ENCODE results near the gene DHDH.

DHDH gene

GRCh38 chr19:48950159-48950558, 16.7 kb downstream of the DHDH start:
- no peak overlapping the region for H3K4me3 ChIP-seq (ENCODE audit: low read depth, low read length)
- H3K9me3 ChIP-seq (ENCODE audit: control insufficient read depth, insufficient read depth, low read length): no peaks in the 10 kb centered on the region; the same call in 1 of the 2 replicates
- H3K36me3 ChIP-seq (ENCODE audit: control insufficient read depth, insufficient read depth, low read length): no peaks in the 10 kb centered on the region
- peaks cover 2% of the 10 kb centered on the region; the same call in 1 of the 2 replicates for H3K4me1 ChIP-seq (ENCODE audit: control insufficient read depth, insufficient read depth, low read length)
- no peak overlapping the region for H3K9ac ChIP-seq (ENCODE audit: low read depth, low read length)
- no peak overlapping the region for H3K27ac ChIP-seq (ENCODE audit: low read depth, low read length)
- no peaks in the 10 kb centered on the region for H3K27me3 ChIP-seq (ENCODE audit: control insufficient read depth, insufficient read depth, low read length)

- Histone ChIP-seq H3K36me3 (ENCODE audit: control insufficient read depth, insufficient read depth, low read length) (peaks cover 4% of the 10 kb centered on the region), H3K4me3 (ENCODE audit: low read depth, low read length) (no peak overlapping the region), H3K27me3 (ENCODE audit: control insufficient read depth, insufficient read depth, low read length) (no peaks in the 10 kb centered on the region), H3K27ac (ENCODE audit: low read depth, low read length) (no peak overlapping the region), H3K4me1 (ENCODE audit: control insufficient read depth, insufficient read depth, low read length) (peaks cover 8% of the 10 kb centered on the region), H3K9ac (ENCODE audit: low read depth, low read length) (no peak overlapping the region), H3K9me3 (ENCODE audit: control insufficient read depth, insufficient read depth, low read length) (no peaks in the 10 kb centered on the region; the same call in 1 of the 2 replicates)
Observed at GRCh38 chr19:48950830-48951519, 17.5 kb downstream of the DHDH start.

- Histone ChIP-seq H3K4me1 (ENCODE audit: control insufficient read depth, insufficient read depth, low read length) (peaks cover 8% of the 10 kb centered on the region), H3K4me3 (ENCODE audit: low read depth, low read length) (no peak overlapping the region), H3K27ac (ENCODE audit: low read depth, low read length) (no peak overlapping the region), H3K9ac (ENCODE audit: low read depth, low read length) (no peak overlapping the region), H3K9me3 (ENCODE audit: control insufficient read depth, insufficient read depth, low read length) (no peaks in the 10 kb centered on the region), H3K36me3 (ENCODE audit: control insufficient read depth, insufficient read depth, low read length) (peaks cover 23% of the 10 kb centered on the region), H3K27me3 (ENCODE audit: control insufficient read depth, insufficient read depth, low read length) (no peaks in the 10 kb centered on the region)
Observed at GRCh38 chr19:48953141-48953540, 19.6 kb downstream of the DHDH start.

GRCh38 chr19:48953990-48954594, 20.6 kb downstream of the DHDH start:
- Histone ChIP-seq H3K27ac (ENCODE audit: low read depth, low read length) (peak overlapping the region; percentile 56), H3K9me3 (ENCODE audit: control insufficient read depth, insufficient read depth, low read length) (no peaks in the 10 kb centered on the region), H3K4me3 (ENCODE audit: low read depth, low read length) (peak overlapping the region; percentile 93), H3K4me1 (ENCODE audit: control insufficient read depth, insufficient read depth, low read length) (peaks cover 8% of the 10 kb centered on the region), H3K9ac (ENCODE audit: low read depth, low read length) (peak overlapping the region; percentile 40; the same call in 1 of the 2 replicates), H3K36me3 (ENCODE audit: control insufficient read depth, insufficient read depth, low read length) (peaks cover 30% of the 10 kb centered on the region), H3K27me3 (ENCODE audit: control insufficient read depth, insufficient read depth, low read length) (no peaks in the 10 kb centered on the region)

- H3K4me3 ChIP-seq (ENCODE audit: low read depth, low read length): peak within 1 kb of the TSS; percentile 93
- no peaks in the 10 kb centered on the region for H3K27me3 ChIP-seq (ENCODE audit: control insufficient read depth, insufficient read depth, low read length)
- peaks cover 30% of the 10 kb centered on the region for H3K36me3 ChIP-seq (ENCODE audit: control insufficient read depth, insufficient read depth, low read length)
- peaks cover 8% of the 10 kb centered on the region for H3K4me1 ChIP-seq (ENCODE audit: control insufficient read depth, insufficient read depth, low read length)
- no peaks in the 10 kb centered on the region for H3K9me3 ChIP-seq (ENCODE audit: control insufficient read depth, insufficient read depth, low read length)
- peak within 1 kb of the TSS; percentile 97 for H3K27ac ChIP-seq (ENCODE audit: low read depth, low read length)
- peak within 1 kb of the TSS; percentile 94 for H3K9ac ChIP-seq (ENCODE audit: low read depth, low read length)
Observed at GRCh38 chr19:48954595-48955307, 21.3 kb downstream of the DHDH start, which contains the start of gene BAX. BAX (plus strand) TSS chr19:48954875; CDS start chr19:48954929, 54 bp downstream.

GRCh38 chr19:48955308-48955958, 21.9 kb downstream of the DHDH start:
- no peaks in the 10 kb centered on the region for H3K27me3 ChIP-seq (ENCODE audit: control insufficient read depth, insufficient read depth, low read length)
- peak overlapping the region; percentile 93 for H3K4me3 ChIP-seq (ENCODE audit: low read depth, low read length)
- H3K9ac ChIP-seq (ENCODE audit: low read depth, low read length): peak overlapping the region; percentile 94
- peak overlapping the region; percentile 97 for H3K27ac ChIP-seq (ENCODE audit: low read depth, low read length)
- peaks cover 8% of the 10 kb centered on the region for H3K4me1 ChIP-seq (ENCODE audit: control insufficient read depth, insufficient read depth, low read length)
- H3K36me3 ChIP-seq (ENCODE audit: control insufficient read depth, insufficient read depth, low read length): peaks cover 30% of the 10 kb centered on the region
- no peaks in the 10 kb centered on the region for H3K9me3 ChIP-seq (ENCODE audit: control insufficient read depth, insufficient read depth, low read length)

- Histone ChIP-seq H3K36me3 (ENCODE audit: control insufficient read depth, insufficient read depth, low read length) (peaks cover 30% of the 10 kb centered on the region), H3K27me3 (ENCODE audit: control insufficient read depth, insufficient read depth, low read length) (no peaks in the 10 kb centered on the region), H3K27ac (ENCODE audit: low read depth, low read length) (no peak overlapping the region), H3K9me3 (ENCODE audit: control insufficient read depth, insufficient read depth, low read length) (no peaks in the 10 kb centered on the region), H3K4me1 (ENCODE audit: control insufficient read depth, insufficient read depth, low read length) (peaks cover 8% of the 10 kb centered on the region), H3K9ac (ENCODE audit: low read depth, low read length) (no peak overlapping the region), H3K4me3 (ENCODE audit: low read depth, low read length) (no peak overlapping the region)
Observed at GRCh38 chr19:48958006-48958405, 24.5 kb downstream of the DHDH start.

GRCh38 chr19:48959341-48960239, 26.1 kb downstream of the DHDH start:
- Histone ChIP-seq H3K27ac (ENCODE audit: low read depth, low read length) (no peak overlapping the region), H3K4me1 (ENCODE audit: control insufficient read depth, insufficient read depth, low read length) (peaks cover 20% of the 10 kb centered on the region), H3K4me3 (ENCODE audit: low read depth, low read length) (no peak overlapping the region), H3K9ac (ENCODE audit: low read depth, low read length) (no peak overlapping the region), H3K27me3 (ENCODE audit: control insufficient read depth, insufficient read depth, low read length) (no peaks in the 10 kb centered on the region), H3K36me3 (ENCODE audit: control insufficient read depth, insufficient read depth, low read length) (peaks cover 30% of the 10 kb centered on the region), H3K9me3 (ENCODE audit: control insufficient read depth, insufficient read depth, low read length) (no peaks in the 10 kb centered on the region)

GRCh38 chr19:48961051-48961649, 27.7 kb downstream of the DHDH start:
- Histone ChIP-seq H3K36me3 (ENCODE audit: control insufficient read depth, insufficient read depth, low read length) (peaks cover 27% of the 10 kb centered on the region), H3K9me3 (ENCODE audit: control insufficient read depth, insufficient read depth, low read length) (no peaks in the 10 kb centered on the region), H3K4me3 (ENCODE audit: low read depth, low read length) (no peak overlapping the region), H3K4me1 (ENCODE audit: control insufficient read depth, insufficient read depth, low read length) (peaks cover 17% of the 10 kb centered on the region), H3K9ac (ENCODE audit: low read depth, low read length) (no peak overlapping the region), H3K27me3 (ENCODE audit: control insufficient read depth, insufficient read depth, low read length) (no peaks in the 10 kb centered on the region), H3K27ac (ENCODE audit: low read depth, low read length) (no peak overlapping the region)

GRCh38 chr19:48961673-48962028, 28.2 kb downstream of the DHDH start:
- Histone ChIP-seq H3K27me3 (ENCODE audit: control insufficient read depth, insufficient read depth, low read length) (no peaks in the 10 kb centered on the region), H3K4me1 (ENCODE audit: control insufficient read depth, insufficient read depth, low read length) (peaks cover 19% of the 10 kb centered on the region), H3K9ac (ENCODE audit: low read depth, low read length) (no peak overlapping the region), H3K27ac (ENCODE audit: low read depth, low read length) (peak overlapping the region; percentile 42), H3K4me3 (ENCODE audit: low read depth, low read length) (no peak overlapping the region), H3K36me3 (ENCODE audit: control insufficient read depth, insufficient read depth, low read length) (peaks cover 27% of the 10 kb centered on the region), H3K9me3 (ENCODE audit: control insufficient read depth, insufficient read depth, low read length) (no peaks in the 10 kb centered on the region)
